B cell (primary cell): Measurements from ENCODE around the gene TWF1. TPM values are rescaled to one million over a fixed set of nuclear protein-coding genes. Genes with fewer than 3 reads are reported as not detected.

Experiments used
- ATAC-seq: fragments of 200-7000 bp; cut with Tn5 transposase; one replicate; pipeline ENCODE4 v1.10.0; 2021; ENCODE audit warnings: low read depth, mild to moderate bottlenecking, moderate number of reproducible peaks, moderate library complexity
- CTCF ChIA-PET: fragments of 350-600 bp; sonication (Branson Sonifier 250); formaldehyde crosslinking; loops from one replicate; lab custom pipeline; 2021; ENCODE audit warnings: antibody characterized with exemption, inconsistent platforms; lab: Charles Lee
- POLR2A ChIA-PET: fragments of 350-600 bp; sonication (Branson Sonifier 250); formaldehyde crosslinking; loops from one replicate; lab custom pipeline; 2021; ENCODE audit warnings: antibody characterized with exemption; lab: Charles Lee
- DNase-seq: peaks from one replicate; pipeline ENCODE4 v3.0.0; 2013
- H2AFZ ChIP-seq: 2 replicates; pipeline ENCODE4 v1.6.1; 2012; ENCODE audit warnings: mild to moderate bottlenecking, low read depth, low read length; ENCODE audit not compliant: insufficient read depth, poor library complexity, severe bottlenecking
- H3K27ac ChIP-seq, 2 donors: 1 replicate in 1 of 2; 2 replicates in 1 of 2; pipeline ENCODE4 v1.5.1; 2012 to 2013; ENCODE audit warnings: low read length in 2 of 2, mild to moderate bottlenecking in 2 of 2, moderate library complexity in 1 of 2
- H3K27me3 ChIP-seq, 4 experiments: fragments of 200-600 bp in 1 of 4; sonication (generic) in 1 of 4; replicated peaks in 1 of 4; 1 replicate in 2 of 4; 2 replicates in 2 of 4; pipeline versions ENCODE4 v1.6.1 to v1.7.0; 2013 to 2016; ENCODE audit warnings: low read length in 3 of 4, mild to moderate bottlenecking in 2 of 4, mixed read lengths in 1 of 4, moderate library complexity in 1 of 4; ENCODE audit not compliant: insufficient read depth in 4 of 4, control insufficient read depth in 3 of 4; ENCODE audit errors: control extremely low read depth in 1 of 4
- H3K36me3 ChIP-seq, 2 experiments: replicated peaks in 1 of 2; 1 replicate in 1 of 2; 2 replicates in 1 of 2; pipeline versions ENCODE4 v1.6.1 to v1.7.1; 2013; ENCODE audit warnings: low read length in 1 of 2; ENCODE audit not compliant: insufficient read depth in 2 of 2, control insufficient read depth in 1 of 2; ENCODE audit errors: control extremely low read depth in 1 of 2, extremely low read depth in 1 of 2
- H3K4me1 ChIP-seq, 2 donors: fragments of 200-600 bp in 1 of 2; sonication (generic) in 1 of 2; 1 replicate in 1 of 2; 2 replicates in 1 of 2; pipeline versions ENCODE4 v1.5.1 to v1.6.1; 2013 to 2017; ENCODE audit warnings: low read length in 2 of 2; ENCODE audit not compliant: control insufficient read depth in 2 of 2, insufficient read depth in 2 of 2
- H3K4me2 ChIP-seq: replicated peaks from 2 replicates; pipeline ENCODE3; 2012; ENCODE audit warnings: mild to moderate bottlenecking, low read depth, low read length; ENCODE audit not compliant: poor library complexity, severe bottlenecking
- H3K4me3 ChIP-seq, 5 experiments: fragments of 200-600 bp in 1 of 5; sonication (generic) in 1 of 5; 1 replicate in 3 of 5; 2 replicates in 2 of 5; pipeline versions ENCODE4 v1.5.1 to v1.7.0; 2011 to 2016; ENCODE audit warnings: low read length in 4 of 5, mild to moderate bottlenecking in 4 of 5, low read depth in 2 of 5, control low read depth in 1 of 5, moderate library complexity in 1 of 5; ENCODE audit not compliant: insufficient read depth in 1 of 5; ENCODE audit errors: control extremely low read depth in 1 of 5, extremely low read depth in 1 of 5
- H3K79me2 ChIP-seq: fragments of 200-600 bp; sonication (generic); one replicate; pipeline ENCODE4 v1.6.0; 2016; ENCODE audit warnings: low read length; ENCODE audit not compliant: control insufficient read depth, insufficient read depth
- H3K9ac ChIP-seq: fragments of 200-600 bp; sonication (generic); 2 replicates; pipeline ENCODE4 v1.6.1; 2017; ENCODE audit warnings: mild to moderate bottlenecking, low read length, moderate library complexity
- H3K9me3 ChIP-seq, 3 donors: one replicate each; pipeline versions ENCODE4 v1.6.1 to v1.7.1; 2013; ENCODE audit warnings: low read length in 2 of 3; ENCODE audit not compliant: control insufficient read depth in 2 of 3, insufficient read depth in 1 of 3; ENCODE audit errors: control extremely low read depth in 1 of 3
- H4K20me1 ChIP-seq: 2 replicates; pipeline ENCODE4 v1.6.0; 2012; ENCODE audit warnings: mild to moderate bottlenecking, low read length; ENCODE audit not compliant: insufficient read depth, control insufficient read depth, poor library complexity, severe bottlenecking
- H3K27ac Mint-ChIP-seq: one replicate; pipeline ENCODE4 v1.8.0; 2021; ENCODE audit warnings: mixed read lengths
- H3K27me3 Mint-ChIP-seq: one replicate; pipeline ENCODE4 v1.8.0; 2021; ENCODE audit warnings: mixed read lengths
- H3K4me1 Mint-ChIP-seq: one replicate; pipeline ENCODE4 v1.8.0; 2021; ENCODE audit warnings: mixed read lengths
- H3K4me3 Mint-ChIP-seq: one replicate; pipeline ENCODE4 v1.8.0; 2021; ENCODE audit warnings: mixed read lengths
- H3K9me3 Mint-ChIP-seq: one replicate; pipeline ENCODE4 v1.8.0; 2022; ENCODE audit warnings: mixed read lengths; ENCODE audit not compliant: insufficient read depth
- EZH2 ChIP-seq: IDR thresholded peaks from 2 replicates; pipeline ENCODE4 v1.6.1; 2012; ENCODE audit warnings: borderline replicate concordance, low read depth, mild to moderate bottlenecking, moderate library complexity, low read length; ENCODE audit not compliant: insufficient read depth, poor library complexity, severe bottlenecking
- WGBS: methylation state at CpG from one replicate; pipeline ENCODE4 v1.1.5; 2013; ENCODE audit warnings: missing lambda C conversion rate; ENCODE audit not compliant: insufficient coverage; 5-methylcytosine and 5-hydroxymethylcytosine counted together
- intact Hi-C: fragments of 100-400 bp; cut with micrococcal nuclease; formaldehyde crosslinking; loops from one replicate; pipeline ENCODE4 v1.10.0; 2022
- polyA plus RNA-seq: library from polyadenylated mRNA; depleted of rRNA; stranded (reverse); fragments of >200 nt; gene quantifications from 2 replicates; pipeline ENCODE4 v1.2.3, GENCODE V29; 2012
- total RNA-seq, 2 donors: library from RNA; stranded (reverse); fragments of 120-200 nt in 1 of 2; gene quantifications; 1 replicate in 1 of 2; 2 replicates in 1 of 2; pipeline versions ENCODE4 v1.2.3 to v1.2.4, GENCODE V29; 2013 to 2022
- TF ChIP-seq, protein P1 (sequence below): fragments of 200-600 bp; IDR thresholded peaks from one replicate; pipeline ENCODE4 v1.8.0; 2022; ENCODE audit warnings: antibody characterized with exemption, mild to moderate bottlenecking

TWF1 gene
- total and polyA plus RNA-seq, 2 donors (not counting 1 experiment from before 2014, with no cell fraction given), result 19.6 to 34.3 TPM

GRCh38 chr12:43842259-43842658 lies 36.1 kb upstream of the TWF1 start:
- Histone ChIP-seq H3K36me3 (no peaks in the 10 kb centered on the region), H3K4me1 (no peaks in the 10 kb centered on the region), H3K4me2 (no peak overlapping the region), H3K27me3 (no peaks in the 10 kb centered on the region), H3K27ac (no peak overlapping the region), H3K4me3 (no peak overlapping the region), H3K79me2 (peaks cover 17% of the 10 kb centered on the region), H3K9me3 (no peaks in the 10 kb centered on the region), H4K20me1 (no peaks in the 10 kb centered on the region), H3K9ac (no peak overlapping the region), H2AFZ (no peak overlapping the region)
- Mint-ChIP-seq H3K27ac (no peak overlapping the region), H3K4me3 (no peak overlapping the region), H3K9me3 (peaks cover 2% of the 10 kb centered on the region), H3K4me1 (peaks cover 3% of the 10 kb centered on the region), H3K27me3 (no peaks in the 10 kb centered on the region)
- POLR2A ChIA-PET, result no interaction called here
- WGBS, result no CpG with 5 or more reads among the region's 1 CpG
- DNase-seq (no peak), ATAC-seq (no peak)
- CTCF ChIA-PET, result no interaction called here
- TF ChIP-seq EZH2, result no peak
- TF ChIP-seq, protein P1, sequence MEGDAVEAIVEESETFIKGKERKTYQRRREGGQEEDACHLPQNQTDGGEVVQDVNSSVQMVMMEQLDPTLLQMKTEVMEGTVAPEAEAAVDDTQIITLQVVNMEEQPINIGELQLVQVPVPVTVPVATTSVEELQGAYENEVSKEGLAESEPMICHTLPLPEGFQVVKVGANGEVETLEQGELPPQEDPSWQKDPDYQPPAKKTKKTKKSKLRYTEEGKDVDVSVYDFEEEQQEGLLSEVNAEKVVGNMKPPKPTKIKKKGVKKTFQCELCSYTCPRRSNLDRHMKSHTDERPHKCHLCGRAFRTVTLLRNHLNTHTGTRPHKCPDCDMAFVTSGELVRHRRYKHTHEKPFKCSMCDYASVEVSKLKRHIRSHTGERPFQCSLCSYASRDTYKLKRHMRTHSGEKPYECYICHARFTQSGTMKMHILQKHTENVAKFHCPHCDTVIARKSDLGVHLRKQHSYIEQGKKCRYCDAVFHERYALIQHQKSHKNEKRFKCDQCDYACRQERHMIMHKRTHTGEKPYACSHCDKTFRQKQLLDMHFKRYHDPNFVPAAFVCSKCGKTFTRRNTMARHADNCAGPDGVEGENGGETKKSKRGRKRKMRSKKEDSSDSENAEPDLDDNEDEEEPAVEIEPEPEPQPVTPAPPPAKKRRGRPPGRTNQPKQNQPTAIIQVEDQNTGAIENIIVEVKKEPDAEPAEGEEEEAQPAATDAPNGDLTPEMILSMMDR, result no peak
- intact Hi-C loops, result no loop called here

DNA sequence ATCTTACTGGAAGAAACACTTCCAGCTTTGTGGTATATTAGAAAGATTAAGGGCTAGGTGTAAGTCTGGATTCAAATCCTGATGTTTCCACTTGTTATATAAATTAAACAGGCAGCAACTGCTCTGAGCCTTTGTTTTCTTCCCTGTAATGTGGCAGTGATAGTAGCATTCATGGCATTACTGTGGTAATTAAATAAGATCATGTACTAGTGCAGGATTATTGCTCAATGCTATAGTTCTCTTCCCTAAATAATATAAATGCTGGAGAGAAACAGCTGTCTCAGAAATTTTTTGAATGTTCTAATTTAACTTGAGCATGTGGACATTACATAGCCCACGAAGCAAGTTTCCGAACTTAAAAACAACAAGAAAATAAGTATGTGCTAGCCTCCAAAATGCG lies 35.1 kb upstream of the TWF1 start:
- POLR2A ChIA-PET, result no interaction called here
- Histone ChIP-seq H3K4me1 (peaks cover 5 to 6% of the 10 kb centered on the region in 2 donors), H3K79me2 (peaks cover 24% of the 10 kb centered on the region), H3K27me3 (no peaks in the 10 kb centered on the region), H3K36me3 (no peaks in the 10 kb centered on the region), H3K4me2 (no peak overlapping the region), H3K9me3 (no peaks in the 10 kb centered on the region), H2AFZ (no peak overlapping the region), H4K20me1 (no peaks in the 10 kb centered on the region), H3K4me3 (no peak overlapping the region), H3K27ac (no peak overlapping the region), H3K9ac (no peak overlapping the region)
- CTCF ChIA-PET, result interaction anchor here (0.8 kb wide), 1 partner anchor 42 kb away, joined by 3 read pairs; no protein-coding TSS in a partner anchor
- Mint-ChIP-seq H3K4me3 (no peak overlapping the region), H3K9me3 (no peaks in the 10 kb centered on the region), H3K4me1 (peaks cover 11% of the 10 kb centered on the region), H3K27ac (no peak overlapping the region), H3K27me3 (no peaks in the 10 kb centered on the region)
- intact Hi-C loops, result no loop called here
- WGBS, result 100% methylated on average over 3 of the region's 3 CpGs
- TF ChIP-seq, protein P1, result no peak
- TF ChIP-seq EZH2, result no peak
- DNase-seq (no peak), ATAC-seq (no peak)
